DMS79 treated with DMSO at 0.1 percent for 48 hours (cell line): ENCODE results near the gene FAM90A1.
"Not testable (repeated sequence)": the region's sequence is repeated elsewhere in the genome, so short reads cannot be mapped to it uniquely, and the experiment has no call there.

Source experiments
- DNase-seq: peaks from one replicate; lab custom pipeline; 2025; lab: John Stamatoyannopoulos, UW

The FAM90A1 gene, protein sequence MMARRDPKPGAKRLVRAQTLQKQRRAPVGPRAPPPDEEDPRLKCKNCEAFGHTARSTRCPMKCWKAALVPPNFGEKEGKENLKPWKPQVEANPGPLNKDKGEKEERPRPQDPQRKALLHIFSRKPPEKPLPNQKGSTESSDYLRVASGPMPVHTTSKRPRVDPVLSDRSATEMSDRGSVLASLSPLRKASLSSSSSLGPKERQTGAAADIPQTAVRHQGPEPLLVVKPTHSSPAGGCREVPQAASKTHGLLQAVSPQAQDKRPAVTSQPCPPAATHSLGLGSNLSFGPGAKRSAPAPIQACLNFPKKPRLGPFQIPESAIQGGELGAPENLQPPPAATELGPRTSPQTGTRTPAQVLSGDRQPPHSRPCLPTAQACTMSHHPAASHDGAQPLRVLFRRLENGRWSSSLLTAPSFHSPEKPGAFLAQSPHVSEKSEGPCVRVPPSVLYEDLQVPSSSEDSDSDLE

DNA sequence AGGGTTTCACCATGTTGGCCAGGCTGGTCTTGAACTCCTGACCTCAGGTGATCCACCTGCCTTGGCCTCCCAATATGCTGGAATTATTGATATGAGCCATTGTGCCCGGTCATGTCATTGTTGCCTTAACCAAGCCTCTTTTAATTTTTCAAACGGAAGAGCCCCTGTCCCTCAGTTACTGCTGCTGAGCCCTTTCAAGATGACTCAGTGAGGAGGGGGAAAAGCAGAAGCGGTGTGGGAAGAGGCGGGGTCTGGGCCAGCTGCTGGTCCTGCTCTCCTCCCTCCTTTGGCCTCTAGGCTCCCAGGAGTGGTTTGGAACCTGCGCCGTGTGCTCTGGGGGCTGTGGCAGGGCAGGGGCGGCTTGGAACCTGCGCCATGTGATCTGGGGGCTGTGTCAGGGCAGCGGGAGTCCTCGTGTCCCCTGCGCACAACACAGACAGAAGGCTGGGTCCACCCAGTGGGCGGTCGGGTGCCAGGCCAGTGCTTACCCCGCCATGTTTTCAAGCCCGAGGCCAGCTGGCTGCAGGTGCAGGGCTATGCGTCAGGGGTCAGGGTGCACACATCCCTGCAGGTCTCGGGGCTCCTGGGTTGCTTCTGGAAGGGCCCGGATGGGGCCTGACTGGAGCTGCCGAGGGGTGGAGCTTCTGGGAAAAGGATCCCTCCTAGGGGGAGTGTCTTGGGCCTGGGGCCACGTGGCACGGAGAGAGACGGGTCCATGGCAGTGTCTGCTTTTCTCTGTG is at the start of gene FAM90A1:
TSS of gene FAM90A1 (minus strand) at position 627 of the 740 bp plus-strand sequence. CDS start 2,786 bp downstream, outside the sequence.
- DNase-seq, result not testable (repeated sequence)

DNA sequence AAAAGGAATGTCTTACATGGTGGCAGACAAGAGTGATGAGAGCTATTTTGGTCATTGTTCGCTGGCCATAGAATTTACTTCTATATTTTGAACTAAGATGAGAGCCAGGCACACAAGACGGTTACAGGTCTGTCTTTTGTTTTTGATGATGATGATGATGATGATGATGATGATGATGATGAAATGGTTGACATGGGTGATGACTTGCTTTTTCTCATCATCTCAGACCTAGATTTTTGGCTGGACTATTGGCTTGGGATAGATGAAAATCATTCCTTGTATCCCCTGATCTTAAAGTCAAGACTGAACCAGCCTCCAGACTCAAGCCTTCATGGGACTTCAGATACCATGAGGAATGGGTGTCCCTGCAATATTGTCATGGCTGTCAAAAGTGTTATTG is 49.0 kb upstream of the FAM90A1 start:
- not testable (repeated sequence) for DNase-seq

GRCh38 chr12:8266706-8267105 is 39.3 kb upstream of the FAM90A1 start:
- not testable (repeated sequence) for DNase-seq

DNA sequence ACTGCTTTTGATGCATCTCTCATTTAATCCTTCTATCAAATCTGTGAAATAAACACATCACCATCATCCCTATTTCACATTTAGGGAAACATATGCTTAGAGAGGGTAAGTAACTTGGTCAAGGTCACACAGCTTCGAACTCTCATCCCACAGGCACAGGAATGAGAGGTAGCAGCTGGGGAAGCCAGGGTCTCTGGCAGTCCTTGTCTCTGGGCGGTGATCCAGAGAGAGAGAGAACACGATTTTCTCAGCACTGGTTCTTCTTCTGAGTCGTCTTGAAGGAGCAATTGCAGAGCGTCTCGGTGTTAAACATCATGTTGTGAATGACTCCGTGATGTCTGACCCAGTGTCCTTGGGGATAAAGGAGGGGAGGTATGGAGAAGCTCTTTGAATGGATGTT is 36.8 kb upstream of the FAM90A1 start:
- not testable (repeated sequence) for DNase-seq

- DNase-seq, result peak; percentile 29
Observed at GRCh38 chr12:8261111-8261554, 33.7 kb upstream of the FAM90A1 start.

DNA sequence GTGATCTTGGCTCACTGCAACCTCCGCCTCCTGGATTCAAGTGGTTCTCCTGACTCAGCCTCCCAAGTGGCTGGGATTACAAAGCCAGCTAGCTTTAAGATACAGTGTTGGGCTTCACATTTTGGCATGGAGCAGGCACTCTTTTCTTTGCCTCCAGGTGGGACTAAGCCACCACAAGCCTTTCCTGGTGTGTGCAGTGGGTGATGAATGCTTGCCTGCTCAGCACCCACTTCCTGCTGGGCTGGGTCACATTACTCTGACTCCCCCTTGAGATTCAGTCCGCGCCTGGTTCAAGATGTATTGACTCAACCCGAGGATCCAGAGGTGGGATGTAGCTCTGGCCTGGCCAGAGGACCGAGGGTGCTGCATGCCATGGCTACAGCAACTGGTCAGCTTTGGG is 28.9 kb upstream of the FAM90A1 start:
- not testable (repeated sequence) for DNase-seq

GRCh38 chr12:8254705-8255104 is 27.3 kb upstream of the FAM90A1 start:
- DNase-seq, result not testable (repeated sequence)

DNA sequence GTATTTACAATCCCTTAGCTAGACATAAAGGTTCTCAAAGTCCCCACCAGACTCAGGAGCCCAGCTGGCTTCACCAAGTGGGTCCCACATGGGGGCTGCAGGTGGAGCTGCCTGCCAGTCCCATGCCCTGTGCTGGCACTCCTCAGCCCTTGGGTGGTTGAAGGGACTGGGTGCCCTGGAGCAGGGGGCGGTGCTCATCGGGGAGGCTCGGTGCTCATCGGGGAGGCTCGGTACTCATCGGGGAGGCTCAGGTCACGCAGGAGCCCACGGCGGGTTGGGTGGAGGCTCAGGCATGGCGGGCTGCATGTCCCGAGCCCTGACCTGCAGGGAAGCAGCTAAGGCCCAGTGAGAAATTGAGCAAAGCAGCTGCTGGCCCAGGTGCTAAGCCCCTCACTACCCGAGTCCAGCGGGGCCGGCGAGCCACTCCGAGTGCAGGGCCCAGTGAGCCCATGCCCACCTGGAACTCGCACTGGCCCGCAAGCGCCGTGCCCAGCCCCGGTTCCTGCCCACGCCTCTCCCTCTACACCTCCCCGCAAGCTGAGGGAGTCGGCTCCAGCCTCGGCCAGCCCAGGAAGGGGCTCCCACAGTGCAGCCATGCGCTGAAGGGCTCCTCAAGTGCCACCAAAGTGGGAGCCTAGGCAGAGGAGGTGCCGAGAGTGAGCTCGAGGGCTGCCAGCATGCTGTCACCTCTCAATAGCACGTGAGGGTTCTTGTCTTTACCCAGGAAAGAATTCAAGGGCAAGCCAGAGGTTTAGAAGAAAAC is 24.8 kb upstream of the FAM90A1 start:
- not testable (repeated sequence) for DNase-seq

DNA sequence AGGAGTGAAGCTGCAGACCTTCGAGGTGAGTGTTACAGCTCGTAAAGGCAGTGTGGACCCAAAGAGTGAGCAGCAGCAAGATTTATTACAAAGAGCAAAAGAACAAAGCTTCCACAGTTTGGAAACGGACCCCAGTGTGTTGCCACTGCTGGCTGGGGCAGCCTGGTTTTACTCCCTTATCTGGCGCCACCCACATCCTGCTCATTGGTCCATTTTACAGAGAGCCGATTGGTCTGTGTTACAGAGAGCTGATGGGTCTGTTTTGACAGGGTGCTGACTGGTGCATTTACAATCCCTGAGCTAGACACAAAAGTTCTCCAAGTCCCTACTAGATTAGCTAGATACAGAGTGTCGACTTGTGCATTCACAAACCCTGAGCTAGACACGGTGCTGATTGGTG is 24.2 kb upstream of the FAM90A1 start:
- not testable (repeated sequence) for DNase-seq

DNA sequence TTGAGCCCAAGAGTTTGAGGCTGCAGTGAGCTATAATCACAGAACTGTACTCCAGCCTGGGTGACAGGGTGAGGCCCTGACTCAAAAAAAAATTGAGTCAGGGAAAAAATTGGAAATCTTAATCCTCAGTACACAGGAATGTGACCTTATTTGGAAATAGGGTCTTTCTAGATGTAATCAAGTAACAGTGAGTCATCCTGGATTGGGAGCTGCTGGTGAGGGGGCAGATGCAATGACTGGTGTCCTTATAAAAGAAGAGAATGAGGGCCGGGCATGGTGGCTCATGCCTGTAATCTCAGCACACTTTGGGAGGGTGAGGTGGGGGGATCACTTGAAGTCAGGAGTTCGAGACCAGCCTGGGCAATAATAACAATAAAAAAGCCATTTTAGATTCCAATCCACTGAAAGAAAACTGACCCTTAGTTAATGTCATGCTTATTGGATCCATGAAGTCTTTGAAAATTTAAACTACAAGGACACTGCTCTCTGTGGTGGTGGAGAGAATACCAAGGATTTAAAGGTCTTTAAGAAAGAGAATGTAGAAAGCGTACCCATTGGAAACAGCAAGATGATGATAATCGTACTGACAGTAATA is 19.6 kb upstream of the FAM90A1 start:
- not testable (repeated sequence) for DNase-seq

DNA sequence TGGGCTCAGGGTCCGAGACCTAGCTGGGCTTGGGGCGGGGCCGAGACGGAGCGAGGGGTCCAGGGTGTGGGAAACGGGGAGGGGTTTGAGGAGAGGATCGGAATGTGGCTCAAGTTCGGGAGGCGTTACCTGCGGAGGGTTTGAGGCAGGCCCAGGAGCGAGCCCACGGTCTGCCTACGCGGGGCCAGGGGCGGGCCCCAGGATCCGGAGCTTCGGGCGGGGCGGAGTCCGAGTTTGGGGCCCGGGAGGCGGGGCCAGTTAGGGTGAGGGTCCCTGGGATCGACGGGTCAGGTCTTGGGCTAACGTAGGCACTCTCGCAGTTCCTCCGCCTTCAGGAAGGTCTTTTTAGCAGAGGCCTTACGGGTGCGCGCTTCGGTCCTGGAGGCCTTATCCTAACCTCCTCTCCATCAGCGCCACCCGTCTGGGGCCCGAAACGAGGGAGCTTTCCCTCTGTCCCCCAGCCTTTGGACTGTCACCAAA is 16.3 kb upstream of the FAM90A1 start:
- DNase-seq, result peak; percentile 21

DNA sequence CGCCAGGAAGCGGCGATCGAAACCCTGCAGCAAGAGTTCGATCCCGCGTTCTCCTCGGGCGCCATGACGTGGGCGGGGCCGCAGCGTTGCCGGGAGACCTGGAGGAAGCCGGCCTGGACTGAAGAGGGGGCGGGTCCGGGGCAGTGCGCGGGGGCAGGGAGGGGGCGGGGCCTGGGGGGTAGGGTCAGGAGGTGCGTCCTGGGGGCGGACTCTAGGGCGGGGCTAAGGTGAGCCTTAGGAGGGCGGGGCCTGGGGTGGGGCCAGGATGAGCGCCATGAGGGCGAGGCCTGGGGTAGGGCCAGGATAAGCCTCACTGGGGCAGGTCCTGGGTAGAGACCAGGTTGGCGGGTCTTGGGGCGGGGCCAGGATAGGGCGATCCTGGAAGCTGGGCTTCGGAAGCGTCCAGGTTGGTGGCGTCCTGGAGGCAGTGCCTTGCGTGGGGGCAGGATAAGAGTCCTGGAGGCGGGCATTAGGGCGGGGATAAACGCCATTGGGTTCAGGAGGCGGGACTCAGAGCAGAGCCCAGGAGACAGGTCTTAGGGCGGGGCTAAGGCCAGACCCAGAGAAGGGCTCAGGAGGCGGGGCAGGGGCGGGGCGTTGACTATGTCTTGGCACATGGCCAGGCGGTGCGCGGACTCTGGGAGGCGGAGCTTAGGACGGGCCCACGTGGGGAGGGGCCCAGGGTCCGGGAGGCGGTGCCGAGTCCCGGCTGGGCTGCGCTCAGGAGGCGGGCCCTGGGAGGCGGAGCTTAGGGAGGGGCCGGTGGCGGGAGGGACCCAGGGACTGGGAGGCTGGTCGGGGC is 15.7 kb upstream of the FAM90A1 start:
- DNase-seq, result peak; percentile 71

DNA sequence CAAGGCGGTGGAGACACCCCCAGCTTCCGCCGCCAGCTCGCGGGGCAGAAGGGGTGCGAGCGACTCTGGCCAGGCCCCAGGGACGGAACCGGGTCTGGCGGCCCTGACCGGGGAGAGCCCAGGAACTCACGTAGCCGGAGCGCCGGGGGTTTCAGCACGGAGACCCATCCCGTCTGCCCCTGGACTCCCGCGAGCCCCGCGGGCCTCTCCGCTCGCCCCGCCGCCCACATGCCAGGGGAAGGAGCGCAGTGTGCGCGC is 15.1 kb upstream of the FAM90A1 start:
- DNase-seq, result not testable (repeated sequence)

- DNase-seq, result not testable (repeated sequence)
Observed at GRCh38 chr12:8241917-8242621, 14.7 kb upstream of the FAM90A1 start.

- DNase-seq, result not testable (repeated sequence)
Observed at GRCh38 chr12:8240340-8241114, 13.1 kb upstream of the FAM90A1 start.

GRCh38 chr12:8237031-8237430 is 9.6 kb upstream of the FAM90A1 start:
- not testable (repeated sequence) for DNase-seq

DNA sequence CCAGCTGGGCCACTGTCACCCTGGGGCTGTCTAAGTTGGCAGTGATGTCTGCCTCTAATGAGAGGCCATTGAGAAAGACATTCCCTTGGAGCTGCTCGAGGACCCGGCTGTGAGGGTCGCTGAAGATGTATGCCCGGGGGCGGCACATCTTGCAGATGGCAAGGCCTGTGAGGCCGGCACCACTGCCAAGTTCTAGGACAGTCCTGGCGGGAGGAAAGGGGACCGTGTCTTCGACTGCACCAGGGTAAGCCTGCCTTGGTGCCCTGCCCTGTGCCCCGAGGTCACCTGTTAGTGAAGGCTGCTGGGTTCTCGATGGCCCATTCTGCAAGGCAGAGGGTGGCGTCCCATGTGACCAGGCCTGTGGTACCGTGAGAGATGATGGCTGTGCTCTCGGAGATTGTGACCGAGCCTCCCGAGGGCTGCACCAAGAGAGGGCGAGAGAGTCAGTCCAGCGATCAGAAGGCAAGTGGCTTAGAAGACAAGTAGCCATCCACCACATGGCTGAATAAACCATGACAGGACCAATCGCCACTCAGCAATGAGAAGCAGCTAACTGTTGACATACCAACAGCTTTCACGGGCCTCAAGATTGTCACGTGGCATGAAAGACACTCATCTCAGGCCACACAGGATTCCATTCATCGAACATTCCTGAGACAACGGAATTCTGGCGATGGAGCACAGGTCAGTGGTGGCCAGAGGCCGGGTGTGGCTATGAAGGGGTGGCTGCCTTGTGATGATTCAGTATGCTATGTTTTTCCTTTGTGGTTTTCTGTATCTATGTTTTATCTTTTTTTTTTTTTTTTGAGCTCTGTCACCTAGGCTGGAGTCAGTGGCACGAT is 8.1 kb upstream of the FAM90A1 start:
- not testable (repeated sequence) for DNase-seq

GRCh38 chr12:8234746-8235145 is 7.3 kb upstream of the FAM90A1 start:
- DNase-seq, result not testable (repeated sequence)
